Measurements from ENCODE around the gene NABP2.

GRCh38 chr12:56208006-56208405, 16.1 kb upstream of the NABP2 start:
- TF ChIP-seq KDM1A (IDR thresholded peaks at IDR 0.05; ENCODE audit: low read depth) (no peak), EP300 (IDR thresholded peaks at IDR 0.05) (no peak), GATA3 (IDR thresholded peaks at IDR 0.05; ENCODE audit: borderline replicate concordance) (no peak), RAD21 (conservative IDR thresholded peaks at IDR 0.05 in 1 of 2, IDR thresholded peaks at IDR 0.05 in 1 of 2) (no peak), FOSL2 (IDR thresholded peaks at IDR 0.05) (no peak), FOSL2 (CRISPR knock-in tag; IDR thresholded peaks at IDR 0.05) (no peak), POLR2A (IDR thresholded peaks at IDR 0.05; ENCODE audit: low read length) (no peak), RFX5 (IDR thresholded peaks at IDR 0.05) (no peak), CTCF (IDR thresholded peaks at IDR 0.05) (no peak), CHD4 (IDR thresholded peaks at IDR 0.05; ENCODE audit: borderline replicate concordance) (no peak), ZFP36 (IDR thresholded peaks at IDR 0.05; ENCODE audit: borderline replicate concordance, partially characterized antibody) (no peak), KDM5A (IDR thresholded peaks at IDR 0.05) (no peak), MYC (IDR thresholded peaks at IDR 0.05; ENCODE audit: borderline replicate concordance, low read length) (no peak)
